Uterine smooth muscle cell (primary cell): ENCODE measurements around the gene RND2. TPM values are rescaled to one million over a fixed set of nuclear protein-coding genes. Genes with fewer than 3 reads are reported as not detected.

ENCODE experiments used
- total RNA-seq: library from RNA; depleted of rRNA; stranded (reverse); fragments of >200 nt; gene quantifications from 2 replicates; pipeline ENCODE4 v1.2.3, GENCODE V29; 2014

RND2 gene
- 0.44 and 0.50 TPM in 2 replicates for total RNA-seq

DNA sequence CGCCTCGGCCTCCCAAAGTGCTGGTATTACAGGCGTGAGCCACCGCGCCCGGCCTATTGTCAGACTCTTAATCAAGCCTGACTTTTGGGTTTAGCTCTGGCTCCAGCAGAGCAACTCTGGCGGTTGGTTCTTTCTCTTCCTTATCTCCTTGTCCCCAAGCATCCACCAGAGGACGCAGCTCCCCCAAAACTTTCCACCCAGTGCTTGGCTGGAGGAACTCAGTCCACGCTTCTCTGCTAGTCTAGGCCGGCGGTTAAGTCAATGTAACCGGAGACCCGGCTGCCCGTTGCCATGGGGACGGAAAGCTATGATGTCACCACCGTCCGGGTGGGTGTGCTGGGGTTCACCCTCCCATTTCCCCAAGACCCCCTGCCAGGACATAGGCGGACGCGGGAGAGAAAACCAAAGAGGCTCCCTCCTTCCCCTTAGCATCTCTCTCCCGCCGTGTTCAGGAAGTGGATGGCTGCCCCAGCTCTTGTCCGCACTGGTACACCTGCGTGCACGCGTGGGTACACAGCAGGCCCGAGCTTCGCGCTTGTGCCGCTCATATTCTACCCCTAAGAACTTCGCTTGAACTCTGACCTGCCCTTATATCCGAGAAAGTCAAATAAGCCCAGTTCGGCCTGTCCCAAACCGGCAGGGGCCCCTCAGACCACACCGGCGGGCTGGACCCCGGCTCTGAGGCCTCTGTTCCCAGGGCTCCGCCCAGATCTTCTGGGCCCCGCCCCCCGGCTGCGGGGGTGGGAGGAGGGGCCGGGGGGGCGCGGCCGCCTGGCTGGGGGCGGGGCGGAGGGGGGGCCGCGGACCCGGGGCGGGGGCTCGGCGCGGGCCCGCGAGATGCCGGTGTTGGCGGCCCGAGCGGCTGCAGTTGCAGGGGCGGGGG lies at the start of gene RND2:
TSS of gene RND2 (plus strand) at position 825 of the 883 bp plus-strand sequence. CDS start 117 bp downstream, outside the sequence.

DNA sequence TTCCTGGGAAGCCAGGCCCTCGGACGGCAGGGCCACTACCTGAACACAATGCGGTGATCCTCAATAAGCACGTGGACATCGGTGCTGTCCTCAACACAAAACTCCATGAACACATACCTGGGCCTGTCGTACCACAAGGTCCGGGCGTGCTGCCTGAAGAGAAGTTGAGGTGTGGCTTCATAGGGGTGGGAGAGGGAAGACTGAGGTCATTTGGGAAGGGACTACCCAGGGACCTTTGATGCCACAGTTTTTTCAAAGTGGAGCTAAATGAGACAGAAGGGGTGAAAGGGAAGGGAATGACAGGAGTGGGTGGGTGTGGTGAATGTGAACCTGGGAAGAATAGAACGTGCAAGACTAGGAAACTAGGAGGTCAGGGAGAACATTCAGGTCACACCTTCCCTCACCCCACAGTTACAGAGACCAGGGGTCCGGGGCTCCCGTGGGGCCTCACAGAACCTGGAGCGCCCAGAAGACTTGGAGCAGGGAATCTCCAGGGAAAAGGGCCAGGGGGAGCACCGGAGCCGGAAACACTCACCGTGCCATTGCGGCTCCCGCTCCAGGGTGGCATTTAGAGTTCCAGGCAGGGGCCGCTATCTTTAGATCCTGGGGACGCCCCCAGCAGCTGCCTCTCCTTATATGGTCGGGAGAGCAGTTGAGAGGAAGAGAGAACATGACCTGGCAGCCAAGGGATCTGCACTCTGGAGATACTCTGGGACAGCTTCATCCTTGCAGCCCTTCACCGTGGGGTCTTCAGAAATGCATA lies 45.3 kb upstream of the RND2 start, which contains the start of gene PTGES3L:
TSS of gene PTGES3L (minus strand) at position 570 of the 763 bp plus-strand sequence. CDS start at position 543, 27 bp downstream.

GRCh38 chr17:42980274-42980765 lies 44.7 kb upstream of the RND2 start, which contains the start of gene RUNDC1:
TSS of gene RUNDC1 (plus strand) at chr17:42980565. CDS start at chr17:42980577, 12 bp downstream.

DNA sequence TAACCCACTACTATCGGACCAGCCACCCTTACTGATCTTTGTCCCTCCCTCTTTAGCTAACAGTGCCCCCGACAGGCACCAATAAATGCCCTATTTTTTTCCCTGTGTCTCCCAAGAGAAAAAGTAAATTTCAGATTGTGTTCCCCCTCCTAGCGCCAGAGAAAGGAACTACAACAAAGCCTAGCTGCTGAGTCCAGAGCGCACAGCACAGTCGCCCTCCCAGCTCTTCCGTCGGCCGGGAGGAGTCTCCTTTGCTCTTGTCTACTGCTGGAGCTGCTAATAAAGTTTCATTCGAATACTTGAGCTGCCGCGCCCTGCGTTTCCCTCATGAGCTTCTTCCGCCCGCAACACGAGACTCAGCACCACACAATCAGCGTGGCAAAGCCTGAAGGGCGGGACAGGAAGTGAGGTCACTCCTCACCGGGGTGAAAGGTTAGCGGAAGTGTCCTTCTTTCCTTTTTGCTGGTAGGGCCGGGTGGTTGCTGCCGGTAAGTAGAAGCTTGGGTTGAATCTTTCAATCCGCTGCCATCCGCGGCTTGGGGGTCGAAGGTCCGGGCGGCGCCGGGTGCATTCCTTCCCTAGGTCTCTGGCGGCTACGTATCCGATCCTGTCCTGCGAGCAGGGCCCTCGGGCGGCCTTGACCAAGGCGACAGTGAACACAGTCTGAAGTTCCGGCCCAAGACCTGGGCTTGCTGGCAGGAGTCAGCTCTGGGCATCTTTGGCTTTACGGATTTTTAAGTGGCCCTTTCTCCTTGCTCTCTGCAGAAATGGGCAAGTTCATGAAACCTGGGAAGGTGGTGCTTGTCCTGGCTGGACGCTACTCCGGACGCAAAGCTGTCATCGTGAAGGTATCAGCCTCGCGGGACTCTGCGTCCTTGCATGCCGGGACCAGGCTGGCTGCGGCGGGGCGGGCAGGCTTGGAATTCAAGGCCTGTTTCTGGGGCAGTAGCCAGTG lies 26.8 kb upstream of the RND2 start, which contains the start of gene RPL27:
TSS of gene RPL27 (plus strand) at position 436 of the 955 bp plus-strand sequence. CDS start at position 768, 332 bp downstream.

GRCh38 chr17:43006639-43007551 lies 18.1 kb upstream of the RND2 start, which contains the start of gene IFI35:
TSS of gene IFI35 (plus strand) at chr17:43006784. CDS start at chr17:43006948, 164 bp downstream.

DNA sequence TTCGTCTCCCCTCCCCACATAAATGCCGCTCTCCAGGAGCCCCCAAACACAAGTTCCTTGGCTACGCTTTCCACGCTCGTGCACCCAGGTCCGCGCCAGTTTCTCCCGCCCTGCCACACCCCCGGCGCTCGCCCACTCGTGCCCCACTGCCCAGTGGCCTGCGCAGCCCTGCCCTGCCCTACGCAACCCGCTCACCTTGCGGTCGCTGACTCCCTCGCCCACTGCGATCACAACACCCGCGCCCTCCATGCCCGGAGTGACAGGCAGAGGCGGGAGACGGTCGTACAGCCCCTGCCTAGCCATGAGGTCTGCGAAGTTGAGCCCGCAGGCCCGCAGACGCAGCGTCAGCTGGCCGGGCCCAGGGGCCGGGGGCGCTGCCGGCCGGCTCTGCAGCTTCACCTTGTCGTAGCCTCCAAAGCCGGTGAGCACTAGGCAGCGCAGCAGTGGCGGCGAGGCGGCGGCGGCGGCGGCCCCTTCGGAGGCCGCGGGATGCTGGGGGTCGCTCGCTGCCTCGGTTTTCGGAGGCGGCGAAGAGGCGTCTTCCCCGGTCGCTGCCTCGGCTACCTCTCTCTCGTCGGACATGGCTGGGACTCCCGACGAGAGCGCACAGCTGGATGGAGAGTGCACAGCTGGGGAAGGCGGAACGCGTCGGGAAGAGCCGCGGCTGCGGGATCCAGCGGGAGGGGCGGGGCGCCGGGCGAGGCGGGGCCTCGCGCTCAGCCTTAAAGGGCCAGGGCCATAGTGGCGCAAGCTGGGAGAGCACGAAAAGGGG lies 3.1 kb upstream of the RND2 start, which contains the start of gene VAT1:
TSS of gene VAT1 (minus strand) at position 645 of the 772 bp plus-strand sequence. CDS start at position 582, 63 bp downstream.

Other genes starting within 250 kb of the RND2 start
- gene WNK4, start 244.6 kb upstream of the RND2 start, total RNA-seq, result 2.9 and 4.3 TPM in 2 replicates
- gene COA3, start 226.5 kb upstream of the RND2 start, total RNA-seq, result 58.2 and 72.0 TPM in 2 replicates
- gene CNTD1, start 226.4 kb upstream of the RND2 start, total RNA-seq, result 0.37 TPM in 1 of 2 replicates, not detected in the other
- 107 and 110 TPM in 2 replicates for gene BECN1, start 200.9 kb upstream of the RND2 start, total RNA-seq
- gene PSME3, start 191.8 kb upstream of the RND2 start, total RNA-seq, result 58.4 and 103 TPM in 2 replicates
- 0.33 and 0.75 TPM in 2 replicates for gene AOC2, start 180.7 kb upstream of the RND2 start, total RNA-seq
- gene AOC3, start 174.0 kb upstream of the RND2 start, total RNA-seq, result 0.11 and 0.12 TPM in 2 replicates
- not detected in 2 replicates for gene G6PC1, start 124.4 kb upstream of the RND2 start, total RNA-seq
- 25.2 and 25.3 TPM in 2 replicates for gene AARSD1, start 60.8 kb upstream of the RND2 start, total RNA-seq
- 0.12 and 0.44 TPM in 2 replicates for gene PTGES3L, start 45.2 kb upstream of the RND2 start, total RNA-seq
- gene RUNDC1, start 44.7 kb upstream of the RND2 start, total RNA-seq, result 12.2 and 13.4 TPM in 2 replicates
- gene RPL27, start 26.8 kb upstream of the RND2 start, total RNA-seq, result 858 and 1,281 TPM in 2 replicates
- 26.0 and 32.0 TPM in 2 replicates for gene IFI35, start 18.4 kb upstream of the RND2 start, total RNA-seq
- gene VAT1, start 2.8 kb upstream of the RND2 start, total RNA-seq, result 179 and 300 TPM in 2 replicates
- gene BRCA1, start 100.1 kb downstream of the RND2 start, total RNA-seq, result 20.0 and 47.0 TPM in 2 replicates
- 96.4 and 131 TPM in 2 replicates for gene NBR1, start 146.0 kb downstream of the RND2 start, total RNA-seq
- gene TMEM106A, start 186.6 kb downstream of the RND2 start, total RNA-seq, result 2.9 and 3.5 TPM in 2 replicates
- gene CCDC200, start 203.4 kb downstream of the RND2 start, total RNA-seq, result not detected in 2 replicates
- gene RNU2-1, start 208.7 kb downstream of the RND2 start, total RNA-seq, result not detected in 2 replicates